Measurements from ENCODE around the gene USP31.

Gene USP31

DNA sequence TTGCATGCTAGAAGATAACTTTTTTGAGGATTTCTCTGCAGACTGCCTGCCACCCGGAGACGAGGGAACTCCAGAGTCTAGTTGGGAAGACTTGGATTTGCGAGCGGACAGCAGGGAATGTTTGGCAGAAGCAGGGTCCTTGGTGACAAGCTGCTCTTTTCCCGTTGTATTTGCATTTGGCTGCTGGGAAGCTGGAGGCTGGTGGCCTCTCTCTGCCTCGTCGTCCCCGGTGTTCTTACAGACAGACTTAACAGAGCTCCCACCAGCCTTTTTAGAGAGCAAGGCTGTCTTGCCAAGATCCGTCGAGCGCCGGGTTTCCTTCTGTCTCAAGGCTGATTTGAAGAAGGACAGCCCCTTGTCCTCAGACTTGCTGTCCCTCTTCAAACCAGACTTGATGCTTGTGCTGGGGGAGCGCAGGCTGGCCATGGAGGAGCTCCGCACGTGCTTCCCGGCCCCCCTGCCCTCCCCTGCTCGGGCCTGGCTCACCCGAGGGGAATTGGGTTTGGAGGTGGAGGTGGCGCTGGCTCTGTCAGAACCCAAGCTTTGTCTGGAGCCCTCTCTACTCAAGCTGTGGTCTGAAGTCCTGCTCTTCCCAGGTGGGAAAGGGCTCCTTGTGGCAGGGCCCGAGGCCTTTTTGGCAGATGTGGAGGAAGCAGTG lies 81.0 kb downstream of the USP31 start:
- intact Hi-C loops (cut with DNase I): no loop called here
- no peak for DNase-seq

DNA sequence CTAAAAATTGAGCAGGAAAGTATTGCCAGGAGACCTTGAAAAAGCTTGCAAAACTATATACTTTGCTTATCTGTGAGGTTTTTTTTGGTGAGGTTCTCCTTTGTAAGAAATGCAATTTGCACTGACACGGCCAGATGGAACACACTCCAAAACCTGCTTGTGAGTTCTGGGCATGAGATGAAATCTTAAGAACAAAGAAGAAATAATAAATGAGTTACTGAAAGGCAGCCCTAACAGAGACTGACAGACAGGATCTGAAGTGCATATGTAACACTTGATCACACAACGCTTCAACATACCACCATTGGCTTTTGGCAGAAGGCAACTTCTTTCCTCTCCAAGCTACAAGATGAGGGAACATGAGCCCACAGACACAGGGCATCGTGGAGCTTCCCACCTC lies 82.6 kb downstream of the USP31 start:
- intact Hi-C loops (cut with DNase I): no loop called here

GRCh38 chr16:23064639-23065038 lies 84.6 kb downstream of the USP31 start:
- intact Hi-C loops (cut with DNase I): loop anchor here (5.0 kb wide), 1 partner anchor 87 kb away; no protein-coding TSS in a partner anchor
- DNase-seq: no peak

More for the DNA sequence above, 82.6 kb downstream of the USP31 start:
- no peak for DNase-seq

GRCh38 chr16:23062524-23062923 lies 86.7 kb downstream of the USP31 start:
- no peak for DNase-seq
- intact Hi-C loops (cut with DNase I): loop anchor here (5.0 kb wide), 1 partner anchor 85 kb away; no protein-coding TSS in a partner anchor

- intact Hi-C loops (cut with DNase I): loop anchor here (2.0 to 5.0 kb wide), 2 partner anchors 84 to 163 kb away; no protein-coding TSS in a partner anchor
- DNase-seq: no peak
These were observed 87.6 kb downstream of the USP31 start for GRCh38 chr16:23061669-23062068.

DNA sequence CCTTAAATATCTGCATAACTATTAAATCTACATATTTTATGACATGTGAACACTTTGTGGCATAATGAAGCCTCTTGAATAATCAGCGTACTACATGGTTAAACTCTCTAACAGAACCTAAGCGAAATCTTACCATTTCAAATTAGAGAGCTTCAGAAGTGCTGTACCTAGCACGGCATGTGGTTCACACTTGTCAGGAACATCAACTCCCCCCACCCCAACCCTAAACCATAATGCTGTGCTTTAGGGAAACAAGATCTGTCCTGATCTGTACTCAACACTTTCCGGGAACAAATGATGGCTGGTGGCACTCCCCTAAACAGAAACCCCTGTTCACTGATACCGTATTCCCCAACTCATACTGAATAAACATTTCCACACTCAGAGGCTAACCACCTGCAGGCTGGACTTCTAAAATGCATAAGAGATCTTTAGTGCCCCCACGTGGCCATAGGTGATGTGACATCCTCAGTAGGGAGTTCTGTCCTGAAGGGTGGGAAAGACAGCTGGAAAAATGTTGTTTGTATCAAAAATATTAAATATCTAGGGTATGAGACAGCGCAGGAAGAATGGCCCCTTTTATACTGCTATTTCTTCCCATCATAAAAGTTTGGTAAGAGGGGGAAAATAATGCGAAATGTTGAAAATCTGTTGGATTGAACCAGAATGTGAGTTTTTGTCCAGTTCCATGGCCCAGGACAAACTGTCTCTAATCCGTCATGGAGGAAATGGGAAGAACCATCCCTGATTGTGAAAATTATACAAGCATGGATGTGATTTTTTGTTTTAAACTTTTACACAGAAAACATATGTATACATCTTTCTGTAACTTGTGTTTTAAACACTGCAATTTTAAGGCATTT lies 88.6 kb downstream of the USP31 start:
- intact Hi-C loops (cut with DNase I): loop anchor here (2.0 to 5.0 kb wide), 2 partner anchors 83 to 162 kb away; no protein-coding TSS in a partner anchor
- peak in 9 of 10 donors; percentile 39 to 95 (median 83) for DNase-seq

DNA sequence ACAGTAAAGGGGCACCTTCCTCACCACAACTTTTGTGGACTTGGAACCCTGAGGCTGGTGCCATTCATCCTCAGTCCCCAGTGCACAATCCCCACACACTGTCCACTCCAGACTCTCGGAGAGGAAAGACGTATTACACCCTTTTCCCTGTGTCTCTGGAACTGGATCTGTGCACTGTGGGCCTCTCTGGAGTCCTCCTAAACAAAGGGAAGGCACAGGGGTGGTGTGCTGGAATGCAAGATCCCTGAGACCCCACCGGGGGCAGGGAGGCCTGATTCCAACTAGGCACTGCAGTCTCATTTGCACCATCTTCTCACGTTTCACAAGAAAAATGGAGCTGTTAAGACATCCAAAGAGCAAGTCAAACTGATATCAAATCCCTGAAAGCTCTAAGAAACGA lies 89.8 kb downstream of the USP31 start:
- intact Hi-C loops (cut with DNase I): no loop called here
- no peak for DNase-seq

- intact Hi-C loops (cut with DNase I): no loop called here
- DNase-seq: peak in 7 of 10 donors; percentile 24 to 92 (median 38)
These were observed 90.7 kb downstream of the USP31 start for GRCh38 chr16:23058576-23058975.

GRCh38 chr16:23057013-23057596 lies 92.1 kb downstream of the USP31 start:
- DNase-seq: no peak
- intact Hi-C loops (cut with DNase I): no loop called here

DNA sequence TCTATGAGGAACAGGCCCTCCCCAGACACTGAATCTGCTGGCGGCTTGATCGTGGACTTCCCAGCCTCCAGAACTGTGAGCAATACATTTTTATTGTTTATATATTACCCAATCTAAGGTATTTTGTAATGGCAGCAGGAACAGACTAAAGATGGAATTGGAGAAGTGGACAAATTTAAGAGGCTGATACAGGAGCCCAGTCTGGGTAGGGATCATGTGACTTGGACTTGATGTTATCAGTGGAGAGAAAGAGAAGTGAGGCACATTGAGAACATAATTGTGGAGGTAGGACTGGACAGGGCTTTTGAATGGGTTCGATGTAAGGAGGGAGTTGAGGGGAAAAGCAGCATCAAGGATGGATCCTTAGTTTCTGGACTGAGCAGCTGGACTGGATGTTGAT lies 93.8 kb downstream of the USP31 start:
- intact Hi-C loops (cut with DNase I): no loop called here
- DNase-seq: no peak

GRCh38 chr16:23052908-23053580 lies 96.2 kb downstream of the USP31 start:
- DNase-seq: peak in 2 of 10 donors; percentile 34 to 87
- intact Hi-C loops (cut with DNase I): no loop called here

GRCh38 chr16:23052221-23052620 lies 97.0 kb downstream of the USP31 start:
- no peak for DNase-seq
- intact Hi-C loops (cut with DNase I): no loop called here

GRCh38 chr16:23051587-23051986 lies 97.7 kb downstream of the USP31 start:
- intact Hi-C loops (cut with DNase I): no loop called here
- DNase-seq: no peak

- intact Hi-C loops (cut with DNase I): no loop called here
- no peak for DNase-seq
These were observed 101.1 kb downstream of the USP31 start for GRCh38 chr16:23048164-23048563.

GRCh38 chr16:23045025-23045424 lies 104.2 kb downstream of the USP31 start:
- no peak for DNase-seq
- intact Hi-C loops (cut with DNase I): no loop called here

DNA sequence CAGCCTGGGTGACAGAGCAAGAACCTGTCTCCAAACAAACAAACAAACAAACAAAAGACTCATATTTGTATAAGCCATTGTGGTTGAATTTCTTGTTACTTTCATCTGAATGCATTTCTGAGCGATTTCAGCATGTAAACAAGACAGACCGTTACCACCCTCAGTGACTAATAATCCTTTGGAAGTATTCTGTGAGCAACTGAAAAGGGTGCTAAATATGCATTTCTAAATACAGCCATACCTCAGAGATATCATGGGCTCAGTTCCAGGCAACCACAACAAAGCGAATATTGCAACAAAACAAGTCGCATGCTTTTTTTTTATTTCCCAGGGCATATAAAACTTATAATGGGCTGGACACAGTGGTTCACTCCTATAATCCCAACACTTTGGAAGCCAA lies 109.0 kb downstream of the USP31 start:
- DNase-seq: no peak
- intact Hi-C loops (cut with DNase I): no loop called here

DNA sequence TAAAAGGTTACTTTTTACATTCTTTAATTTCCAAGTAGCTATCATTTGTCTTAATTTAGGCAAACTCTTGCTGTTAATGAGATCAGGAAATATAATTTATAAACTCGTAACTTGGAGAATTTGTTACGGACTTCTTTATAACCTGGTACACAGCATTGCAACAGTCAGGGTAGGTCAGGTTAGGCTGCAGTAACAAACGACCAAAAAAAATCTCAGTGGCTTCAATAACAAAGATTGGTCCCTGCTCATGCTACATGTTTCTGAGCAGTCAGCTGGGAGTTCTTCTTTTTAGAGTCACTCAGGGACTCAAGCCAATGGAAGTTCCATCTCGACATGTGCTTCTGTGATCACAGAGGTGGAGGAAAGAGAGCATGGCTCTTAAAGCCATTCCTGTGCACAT lies 110.1 kb downstream of the USP31 start:
- intact Hi-C loops (cut with DNase I): no loop called here
- no peak for DNase-seq

DNA sequence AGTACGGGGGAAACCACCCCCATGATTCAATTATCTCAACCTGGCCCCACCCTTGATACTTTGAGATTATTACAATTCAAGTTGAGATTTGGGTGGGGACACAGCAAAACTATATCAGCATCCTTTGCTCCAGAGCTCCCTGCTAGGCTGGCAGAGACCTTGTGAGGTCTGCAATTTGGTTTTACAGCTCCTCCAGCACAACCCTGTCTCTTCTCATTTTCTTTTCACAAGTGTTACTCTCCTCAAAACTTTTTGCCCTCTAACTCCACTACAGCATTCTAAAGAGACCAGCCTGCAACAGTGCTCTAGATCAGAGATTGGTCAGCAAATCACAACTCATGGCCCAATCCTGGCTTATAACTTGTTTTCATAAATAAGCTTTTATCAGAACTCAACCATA lies 114.0 kb downstream of the USP31 start:
- intact Hi-C loops (cut with DNase I): no loop called here
- DNase-seq: no peak

GRCh38 chr16:23031508-23032098 lies 117.6 kb downstream of the USP31 start:
- intact Hi-C loops (cut with DNase I): no loop called here
- no peak for DNase-seq

DNA sequence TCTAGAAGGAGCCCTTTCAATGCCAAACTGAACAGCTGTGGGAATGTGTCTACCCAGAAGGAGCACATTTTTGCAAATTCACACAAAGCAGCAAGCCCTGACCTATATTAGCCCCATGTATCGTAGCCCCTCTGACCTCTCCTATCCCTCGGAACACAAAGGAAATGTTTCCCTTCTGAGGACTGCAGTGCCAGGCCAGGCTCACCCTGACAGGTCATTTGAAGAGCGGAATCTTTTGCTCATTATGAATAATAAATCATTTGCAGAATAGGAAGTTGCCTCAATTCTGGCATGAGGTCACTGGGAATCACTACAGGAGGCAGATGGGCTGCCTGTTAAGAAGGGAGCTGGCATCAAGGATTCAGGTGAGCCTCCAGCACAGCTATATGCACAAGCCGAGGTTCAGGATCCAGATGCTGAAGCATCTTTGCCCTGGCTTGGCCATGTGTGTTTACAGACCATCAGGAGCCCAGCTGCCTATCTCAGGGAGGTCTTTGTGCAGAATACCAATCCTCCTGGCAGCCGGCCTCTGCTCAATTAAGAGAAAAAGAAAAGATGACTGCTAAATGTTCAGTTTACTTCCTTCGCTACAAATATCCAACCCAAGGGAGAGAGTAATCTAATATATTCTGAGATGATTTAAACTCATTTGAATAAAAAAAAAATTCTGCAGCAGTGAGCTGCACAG lies 119.4 kb downstream of the USP31 start:
- peak in 1 of 10 donors; percentile 9 for DNase-seq
- intact Hi-C loops (cut with DNase I): no loop called here

Data from posterior cingulate gyrus (tissue), 11 donors.